Ovary (tissue), 9 donors: Measurements from ENCODE around the gene R3HDM2. TPM values are rescaled to one million over a fixed set of nuclear protein-coding genes. Genes with fewer than 3 reads are reported as not detected.
A peak's percentile ranks its signal among the peaks of the same experiment; 100 is the strongest.

Experiments
- DNase-seq, 5 donors: peaks; one replicate each; pipeline ENCODE4 v3.0.0-alpha.2; 2019 to 2020
- H3K27ac ChIP-seq, 2 donors: fragments of 200-600 bp; one replicate each; pipeline versions ENCODE4 v1.5.1 to v1.8.0; 2019 to 2022
- H3K27me3 ChIP-seq: fragments of 200-600 bp; one replicate; pipeline ENCODE4 v1.8.0; 2022
- H3K36me3 ChIP-seq: fragments of 200-600 bp; sonication (generic); one replicate; pipeline ENCODE4 v1.5.1; 2019
- H3K4me1 ChIP-seq: one replicate; pipeline ENCODE4 v1.8.1; 2013; ENCODE audit warnings: mild to moderate bottlenecking, moderate library complexity; ENCODE audit not compliant: insufficient read depth
- H3K4me3 ChIP-seq: fragments of 200-600 bp; sonication (generic); one replicate; pipeline ENCODE4 v1.5.1; 2017
- H3K9me3 ChIP-seq, 2 donors: fragments of 200-600 bp in 1 of 2; sonication (generic) in 1 of 2; one replicate each; pipeline versions ENCODE4 v1.5.1 to v1.8.1; 2013 to 2019; ENCODE audit warnings: mild to moderate bottlenecking in 1 of 2, moderate library complexity in 1 of 2
- EP300 ChIP-seq: sonication (generic); formaldehyde crosslinking; IDR thresholded peaks from one replicate; pipeline ENCODE4 v1.6.1; 2017; ENCODE audit warnings: antibody characterized with exemption
- POLR2A ChIP-seq: fragments of 450-650 bp; IDR thresholded peaks from one replicate; pipeline ENCODE4 v1.6.1; 2017; ENCODE audit warnings: antibody characterized with exemption, mild to moderate bottlenecking, moderate library complexity
- WGBS, 3 donors: extraction: QIAGEN DNeasy Blood & Tissue Kit in 1 of 3; methylation state at CpG; one replicate each; pipeline versions ENCODE4 v1.1.5 to v1.1.7; 2013 to 2017; 5-methylcytosine and 5-hydroxymethylcytosine counted together
- intact Hi-C, 4 donors: fragments of 100-400 bp; cut with DNase I; formaldehyde crosslinking; loops; one replicate each; pipeline versions ENCODE4 v1.11.0 to v1.15.1; 2022 to 2023
- polyA plus RNA-seq, 2 donors: library from polyadenylated mRNA; stranded (reverse); fragments of 200-250 nt in 1 of 2; fragments of 350-450 nt in 1 of 2; fragmentation: Illumina TruSeq in 1 of 2; extraction: RNeasy Lipid Tissue Mini Kit (QIAGEN cat#74804) in 1 of 2; gene quantifications; one replicate each; pipeline ENCODE4 v1.2.3, GENCODE V29; 2013 to 2014
- total RNA-seq, 7 donors: library from RNA; depleted of rRNA in 2 of 7; stranded (reverse); fragments of >200 nt in 2 of 7; fragmentation: NEBNext Ultra II Directional in 3 of 7; extraction: Animal tissue kit (Norgen Biotek cat#: 25700) in 3 of 7; gene quantifications; one replicate each; pipeline versions ENCODE4 v1.1.0 to v1.2.4, GENCODE V29; 2016 to 2023
- TF ChIP-seq, protein P1 (sequence below), 3 donors: fragments of 450-650 bp in 2 of 3; fragments of 200-600 bp in 1 of 3; IDR thresholded peaks; one replicate each; pipeline versions ENCODE4 v1.5.1 to v1.8.0; 2016 to 2022; ENCODE audit warnings: antibody characterized with exemption in 3 of 3, mild to moderate bottlenecking in 1 of 3
- donor health status: DM: no; HTN: no; CAD: no; lungs with moderate emphysema.
- donor health status: DM: no; HTN: no; CAD: no.
- donor health status: Bipolar disorder and iron deficiency.
- donor health status: DM: yes; HTN: yes; CAD: no.
- donor health status: DM: no; HTN: no; CAD: no.
- donor health status: DM: yes; HTN: yes; CAD: no.

The R3HDM2 gene
- total and polyA plus RNA-seq, 9 donors, result 24.3 to 81.4 (median 65.6) TPM

GRCh38 chr12:57213763-57214397, 217.0 kb downstream of the R3HDM2 start:
- peaks cover 8% of the 10 kb centered on the region for H3K4me1 ChIP-seq
- intact Hi-C loops, result loop anchor here in 2 of 4 donors (1.0 to 2.0 kb wide), 2 partner anchors 25 kb away; no protein-coding TSS in a partner anchor
- H3K36me3 ChIP-seq, result no peaks in the 10 kb centered on the region
- H3K27ac ChIP-seq, result no peak overlapping the region
- no peaks in the 10 kb centered on the region for H3K9me3 ChIP-seq
- no peak overlapping the region for H3K4me3 ChIP-seq
- TF ChIP-seq EP300 (no peak), POLR2A (no peak)
- TF ChIP-seq, protein P1, sequence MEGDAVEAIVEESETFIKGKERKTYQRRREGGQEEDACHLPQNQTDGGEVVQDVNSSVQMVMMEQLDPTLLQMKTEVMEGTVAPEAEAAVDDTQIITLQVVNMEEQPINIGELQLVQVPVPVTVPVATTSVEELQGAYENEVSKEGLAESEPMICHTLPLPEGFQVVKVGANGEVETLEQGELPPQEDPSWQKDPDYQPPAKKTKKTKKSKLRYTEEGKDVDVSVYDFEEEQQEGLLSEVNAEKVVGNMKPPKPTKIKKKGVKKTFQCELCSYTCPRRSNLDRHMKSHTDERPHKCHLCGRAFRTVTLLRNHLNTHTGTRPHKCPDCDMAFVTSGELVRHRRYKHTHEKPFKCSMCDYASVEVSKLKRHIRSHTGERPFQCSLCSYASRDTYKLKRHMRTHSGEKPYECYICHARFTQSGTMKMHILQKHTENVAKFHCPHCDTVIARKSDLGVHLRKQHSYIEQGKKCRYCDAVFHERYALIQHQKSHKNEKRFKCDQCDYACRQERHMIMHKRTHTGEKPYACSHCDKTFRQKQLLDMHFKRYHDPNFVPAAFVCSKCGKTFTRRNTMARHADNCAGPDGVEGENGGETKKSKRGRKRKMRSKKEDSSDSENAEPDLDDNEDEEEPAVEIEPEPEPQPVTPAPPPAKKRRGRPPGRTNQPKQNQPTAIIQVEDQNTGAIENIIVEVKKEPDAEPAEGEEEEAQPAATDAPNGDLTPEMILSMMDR (IDR thresholded peaks at IDR 0.05), result no peak
- no peak for DNase-seq
- WGBS, 3 donors, result 62 to 68% (median 64%) methylated on average over 4 of the region's 4 CpGs
- peaks cover 13% of the 10 kb centered on the region for H3K27me3 ChIP-seq

GRCh38 chr12:57213058-57213715, 217.7 kb downstream of the R3HDM2 start:
- DNase-seq, result peak; percentile 84 to 92 (median 89)
- Histone ChIP-seq H3K4me3 (no peak overlapping the region), H3K36me3 (no peaks in the 10 kb centered on the region), H3K27me3 (peaks cover 12% of the 10 kb centered on the region), H3K27ac (no peak overlapping the region), H3K4me1 (peaks cover 8% of the 10 kb centered on the region), H3K9me3 (no peaks in the 10 kb centered on the region)
- intact Hi-C loops, result loop anchor here in 1 of 4 donors (2.0 kb wide), 1 partner anchor 26 kb away; no protein-coding TSS in a partner anchor
- TF ChIP-seq, protein P1 (IDR thresholded peaks at IDR 0.05), result peak; percentile 76 to 84 (median 81)
- TF ChIP-seq POLR2A, result no peak
- WGBS, 3 donors, result 4 to 7% (median 7%) methylated on average over 16 of the region's 16 CpGs

DNA sequence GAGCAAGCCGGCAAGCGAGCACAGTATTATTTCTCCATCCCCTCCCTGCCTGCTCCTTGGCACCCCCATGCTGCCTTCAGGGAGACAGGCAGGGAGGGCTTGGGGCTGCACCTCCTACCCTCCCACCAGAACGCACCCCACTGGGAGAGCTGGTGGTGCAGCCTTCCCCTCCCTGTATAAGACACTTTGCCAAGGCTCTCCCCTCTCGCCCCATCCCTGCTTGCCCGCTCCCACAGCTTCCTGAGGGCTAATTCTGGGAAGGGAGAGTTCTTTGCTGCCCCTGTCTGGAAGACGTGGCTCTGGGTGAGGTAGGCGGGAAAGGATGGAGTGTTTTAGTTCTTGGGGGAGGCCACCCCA, 218.2 kb downstream of the R3HDM2 start:
- TF ChIP-seq EP300, result no peak
- TF ChIP-seq, protein P1 (IDR thresholded peaks at IDR 0.05), result no peak
- TF ChIP-seq POLR2A, result no peak
- intact Hi-C loops, result loop anchor here in 1 of 4 donors (2.0 kb wide), 1 partner anchor 26 kb away; no protein-coding TSS in a partner anchor

GRCh38 chr12:57211791-57212700, 218.8 kb downstream of the R3HDM2 start:
- no peak overlapping the region for H3K27ac ChIP-seq
- no peaks in the 10 kb centered on the region for H3K36me3 ChIP-seq
- peaks cover 3% of the 10 kb centered on the region for H3K27me3 ChIP-seq
- no peaks in the 10 kb centered on the region for H3K9me3 ChIP-seq
- 69 to 76% (median 74%) methylated on average over 26 to 27 of the region's 27 CpGs for WGBS, 3 donors
- TF ChIP-seq, protein P1 (IDR thresholded peaks at IDR 0.05), result no peak
- TF ChIP-seq EP300 (no peak), POLR2A (no peak)
- H3K4me3 ChIP-seq, result no peak overlapping the region
- H3K4me1 ChIP-seq, result peaks cover 3% of the 10 kb centered on the region
- peak in 2 of 5 donors; percentile 59 to 65 for DNase-seq
- intact Hi-C loops, result loop anchor here in 1 of 4 donors (2.0 kb wide), 1 partner anchor 27 kb away; no protein-coding TSS in a partner anchor

More for the DNA sequence above, 218.2 kb downstream of the R3HDM2 start:
- no peak overlapping the region for H3K4me3 ChIP-seq
- no peaks in the 10 kb centered on the region for H3K9me3 ChIP-seq
- H3K27ac ChIP-seq, result no peak overlapping the region
- DNase-seq, result peak in 1 of 5 donors; percentile 53
- no peaks in the 10 kb centered on the region for H3K36me3 ChIP-seq
- peaks cover 7% of the 10 kb centered on the region for H3K27me3 ChIP-seq
- H3K4me1 ChIP-seq, result peaks cover 8% of the 10 kb centered on the region
- 47 to 57% (median 50%) methylated on average over 7 of the region's 7 CpGs for WGBS, 3 donors
